Stomach (tissue), 4 donors: Measurements from ENCODE around the gene CCDC146.

Experiments used
- POLR2AphosphoS5 ChIP-seq, 3 donors: sonication (generic); formaldehyde crosslinking; IDR thresholded peaks; one replicate each; pipeline ENCODE4 v1.6.1; 2016; ENCODE audit warnings: antibody characterized with exemption in 3 of 3
- TF ChIP-seq, protein P1 (sequence below), 7 experiments: fragments of 450-650 bp in 4 of 7; fragments of 200-600 bp in 3 of 7; sonication (generic) in 3 of 7; IDR thresholded peaks; one replicate each; pipeline ENCODE4 v1.5.1; 2016 to 2019; ENCODE audit warnings: antibody characterized with exemption in 7 of 7, control low read depth in 2 of 7, mild to moderate bottlenecking in 1 of 7

DNA sequence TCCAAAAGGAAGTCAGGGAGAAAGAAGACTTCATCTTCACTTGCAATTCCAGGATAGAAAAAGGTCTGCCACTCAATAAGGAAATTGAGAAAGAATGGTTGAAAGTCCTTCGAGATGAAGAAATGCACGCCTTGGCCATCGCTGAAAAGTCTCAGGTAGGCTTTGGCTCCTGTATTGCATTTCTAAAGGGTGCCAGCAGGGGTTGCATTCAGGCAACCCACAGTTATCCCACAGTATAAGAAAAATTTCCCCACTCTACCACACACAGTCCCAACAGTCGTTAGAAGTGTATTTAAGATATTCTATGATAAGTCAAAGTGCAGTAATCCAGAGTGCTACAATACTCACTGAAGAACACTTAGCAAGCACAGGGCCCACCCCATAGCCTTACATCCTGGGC, 170.6 kb downstream of the CCDC146 start:
- no peak for TF ChIP-seq POLR2AphosphoS5 (IDR thresholded peaks at IDR 0.05)
- TF ChIP-seq, protein P1, sequence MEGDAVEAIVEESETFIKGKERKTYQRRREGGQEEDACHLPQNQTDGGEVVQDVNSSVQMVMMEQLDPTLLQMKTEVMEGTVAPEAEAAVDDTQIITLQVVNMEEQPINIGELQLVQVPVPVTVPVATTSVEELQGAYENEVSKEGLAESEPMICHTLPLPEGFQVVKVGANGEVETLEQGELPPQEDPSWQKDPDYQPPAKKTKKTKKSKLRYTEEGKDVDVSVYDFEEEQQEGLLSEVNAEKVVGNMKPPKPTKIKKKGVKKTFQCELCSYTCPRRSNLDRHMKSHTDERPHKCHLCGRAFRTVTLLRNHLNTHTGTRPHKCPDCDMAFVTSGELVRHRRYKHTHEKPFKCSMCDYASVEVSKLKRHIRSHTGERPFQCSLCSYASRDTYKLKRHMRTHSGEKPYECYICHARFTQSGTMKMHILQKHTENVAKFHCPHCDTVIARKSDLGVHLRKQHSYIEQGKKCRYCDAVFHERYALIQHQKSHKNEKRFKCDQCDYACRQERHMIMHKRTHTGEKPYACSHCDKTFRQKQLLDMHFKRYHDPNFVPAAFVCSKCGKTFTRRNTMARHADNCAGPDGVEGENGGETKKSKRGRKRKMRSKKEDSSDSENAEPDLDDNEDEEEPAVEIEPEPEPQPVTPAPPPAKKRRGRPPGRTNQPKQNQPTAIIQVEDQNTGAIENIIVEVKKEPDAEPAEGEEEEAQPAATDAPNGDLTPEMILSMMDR (IDR thresholded peaks at IDR 0.05), result no peak
